ENCODE data around the gene GATAD1.
"Not testable (repeated sequence)": the region's sequence is repeated elsewhere in the genome, so short reads cannot be mapped to it uniquely, and the experiment has no call there.

DNA sequence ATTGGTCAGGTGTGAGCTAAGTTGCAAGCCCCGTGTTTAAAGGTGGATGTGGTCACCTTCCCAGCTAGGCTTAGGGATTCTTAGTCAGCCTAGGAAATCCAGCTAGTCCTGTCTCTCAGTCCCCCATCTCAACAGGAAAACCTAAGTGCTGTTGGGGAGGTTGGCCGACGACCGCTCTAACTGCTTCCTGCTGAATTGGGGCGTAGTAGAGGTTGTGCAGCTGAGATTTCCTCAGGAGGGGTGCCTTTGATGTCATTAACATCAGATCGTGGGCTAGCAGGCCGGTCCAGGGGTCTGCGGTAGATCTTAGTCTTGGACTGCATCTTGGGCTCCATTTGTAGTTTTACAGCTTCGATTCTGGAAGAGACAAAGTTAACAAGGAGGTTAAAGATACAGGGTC lies 21.3 kb downstream of the GATAD1 start:
- TF ChIP-seq EZH2 (IDR thresholded peaks at IDR 0.05; ENCODE audit: insufficient read depth, poor library complexity, severe bottlenecking); EZH2phosphoT487 (IDR thresholded peaks at IDR 0.05; ENCODE audit: insufficient read depth, low read depth): not testable (repeated sequence)

All from GM23248 (cell line).